Measurements from ENCODE around the gene TBC1D32.
"Not testable (repeated sequence)": the region's sequence is repeated elsewhere in the genome, so short reads cannot be mapped to it uniquely, and the experiment has no call there.

The TBC1D32 gene

DNA sequence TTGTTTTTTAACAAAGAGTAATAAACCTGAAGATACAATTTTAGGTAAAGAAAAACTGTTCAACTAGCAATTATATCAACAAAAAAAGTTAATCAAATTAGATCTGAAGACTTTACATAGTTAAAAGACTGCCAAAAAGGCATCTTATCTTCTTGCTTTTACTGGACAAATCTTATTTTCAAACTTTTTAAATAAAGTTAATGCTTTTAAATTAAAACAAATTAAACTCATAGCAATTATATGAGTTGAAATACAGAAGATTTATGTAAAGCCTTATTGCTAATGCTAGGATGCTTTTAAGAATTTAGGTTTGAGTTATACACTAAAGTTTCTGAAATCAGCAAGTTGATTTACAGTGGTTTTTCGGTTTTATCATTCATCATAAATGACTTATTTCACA is 227.3 kb downstream of the TBC1D32 start:
- no peak for DNase-seq (ENCODE audit: low spot score)

DNA sequence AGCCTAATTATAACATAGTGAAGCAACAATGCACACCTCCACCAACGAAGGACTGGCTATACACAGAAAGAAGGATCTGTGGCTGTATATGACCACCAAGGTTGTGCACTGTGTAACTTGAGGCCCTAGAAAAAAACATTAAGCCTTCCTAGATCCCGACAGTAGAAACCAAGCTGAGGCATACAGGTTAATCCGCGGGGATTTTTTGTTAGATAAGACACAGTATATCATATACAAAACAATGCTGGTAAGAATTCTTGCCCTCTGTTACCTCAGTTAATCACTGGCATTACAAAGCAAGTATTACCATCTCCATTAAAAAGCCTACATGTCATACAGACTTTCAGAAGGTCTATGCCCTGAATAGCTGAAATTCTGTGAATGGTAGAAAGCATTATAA is 228.8 kb downstream of the TBC1D32 start:
- DNase-seq (ENCODE audit: low spot score), result no peak

DNA sequence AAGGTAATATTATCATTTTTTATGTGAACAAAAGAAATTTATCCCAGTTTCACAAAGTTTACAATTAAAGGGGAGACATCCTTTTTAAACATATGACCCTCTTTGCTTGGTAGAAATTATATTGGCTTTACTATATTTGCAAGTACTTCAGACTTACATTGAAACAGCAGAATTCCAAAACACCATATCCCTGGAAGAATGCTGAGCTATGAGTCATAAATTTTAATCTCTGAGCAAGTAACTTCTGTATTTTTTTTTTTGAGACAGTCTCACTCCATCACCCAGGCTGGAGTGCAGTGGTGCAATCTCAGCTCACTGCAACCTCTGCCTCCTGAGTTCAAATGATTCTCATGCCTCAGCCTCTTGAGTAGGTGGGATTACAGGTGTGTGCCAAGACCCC is 240.4 kb downstream of the TBC1D32 start:
- no peak for DNase-seq (ENCODE audit: low spot score)

DNA sequence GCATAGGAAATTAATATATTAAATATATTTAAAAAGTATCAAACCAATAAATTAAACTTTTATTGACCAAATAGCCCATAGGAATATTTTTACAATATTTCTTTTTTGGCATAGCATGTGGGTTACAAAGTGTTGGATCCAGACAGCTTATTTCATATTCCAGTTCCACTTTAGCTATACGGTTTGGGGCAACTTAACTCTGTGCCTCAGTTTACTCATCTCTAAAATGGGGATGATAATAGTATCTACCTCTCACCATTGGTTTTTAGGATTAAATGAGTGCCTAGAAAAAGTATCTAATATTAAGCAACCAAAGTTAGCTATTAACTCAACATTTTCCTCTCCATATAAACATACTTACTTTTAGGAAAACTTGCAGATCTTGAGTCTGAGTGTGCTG is 243.8 kb downstream of the TBC1D32 start:
- DNase-seq (ENCODE audit: low spot score), result no peak

DNA sequence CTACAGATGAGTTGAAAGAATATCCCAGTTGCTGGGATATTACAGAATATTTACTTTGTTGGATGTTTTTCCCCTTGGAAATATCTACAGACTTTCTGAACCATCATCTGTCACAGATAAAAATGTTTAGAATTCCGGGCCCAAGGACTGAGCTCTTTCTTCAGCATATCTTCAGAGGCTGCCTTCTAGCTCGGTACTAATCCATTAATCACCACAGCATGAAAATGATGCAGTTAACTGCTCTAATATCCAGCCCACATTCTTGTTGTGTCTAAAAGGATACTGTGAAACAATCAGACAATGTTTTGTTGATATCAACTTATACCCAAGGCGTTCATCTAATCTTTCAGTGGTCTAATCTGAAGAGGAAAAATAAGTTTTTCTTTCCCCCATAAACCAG is 247.4 kb downstream of the TBC1D32 start:
- DNase-seq (ENCODE audit: low spot score), result no peak

DNA sequence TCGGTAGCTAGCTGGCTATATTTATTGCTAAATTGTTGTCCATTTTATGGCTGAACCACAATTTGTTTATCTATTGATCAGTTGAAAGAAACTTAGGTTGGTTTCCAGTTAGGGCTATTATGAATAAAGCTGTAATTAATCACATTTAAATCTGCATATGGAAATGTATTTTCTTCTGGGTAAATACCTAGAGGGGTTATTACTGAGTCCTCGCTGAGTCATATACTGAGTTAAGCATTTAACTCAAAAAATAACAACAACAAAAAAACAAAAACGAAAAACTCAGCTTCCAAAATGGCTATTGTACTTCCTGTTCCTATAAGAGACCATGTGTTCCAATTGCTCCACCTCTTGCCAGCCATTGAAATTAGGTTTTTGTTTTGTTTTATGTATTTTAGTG is 258.2 kb downstream of the TBC1D32 start:
- DNase-seq (ENCODE audit: low spot score), result no peak

DNA sequence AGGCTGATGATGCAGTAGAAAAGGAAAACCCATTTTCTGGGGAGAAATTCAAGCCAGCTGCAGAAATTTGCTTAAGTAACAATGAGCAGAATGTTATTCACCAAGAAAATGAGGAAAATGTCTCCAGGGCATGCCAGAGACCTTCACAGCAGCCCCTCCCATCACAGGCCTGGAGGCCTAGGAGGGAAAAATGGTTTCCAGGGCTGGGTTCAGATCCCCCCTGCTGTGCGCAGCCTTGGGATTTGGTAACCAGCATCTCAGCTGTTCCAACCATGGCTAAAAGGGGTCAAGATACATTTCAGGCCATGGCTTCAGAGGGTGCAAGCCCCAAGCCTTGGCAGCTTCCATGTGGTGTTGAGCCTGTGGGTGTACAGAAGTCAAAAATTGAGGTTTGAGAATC is 265.5 kb downstream of the TBC1D32 start:
- not testable (repeated sequence) for DNase-seq (ENCODE audit: low spot score)

DNA sequence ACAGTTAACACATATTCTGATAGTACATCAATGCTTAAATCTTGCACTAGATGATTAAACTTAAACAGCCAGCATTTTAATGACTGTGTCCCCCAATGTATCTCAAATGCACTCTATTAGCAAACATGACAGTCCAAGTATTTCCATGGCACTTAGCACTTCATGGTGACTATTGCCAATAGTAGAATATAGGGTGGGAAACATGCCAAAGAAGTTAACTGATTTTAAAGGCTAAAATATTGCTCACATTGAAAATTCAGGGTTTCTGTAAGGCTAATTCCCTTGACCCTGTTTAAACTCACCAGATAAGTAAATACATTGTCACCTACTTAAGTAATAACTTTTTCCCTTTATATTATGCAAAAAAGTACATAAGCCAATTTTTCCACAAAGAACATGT is 266.9 kb downstream of the TBC1D32 start:
- DNase-seq (ENCODE audit: low spot score), result no peak

DNA sequence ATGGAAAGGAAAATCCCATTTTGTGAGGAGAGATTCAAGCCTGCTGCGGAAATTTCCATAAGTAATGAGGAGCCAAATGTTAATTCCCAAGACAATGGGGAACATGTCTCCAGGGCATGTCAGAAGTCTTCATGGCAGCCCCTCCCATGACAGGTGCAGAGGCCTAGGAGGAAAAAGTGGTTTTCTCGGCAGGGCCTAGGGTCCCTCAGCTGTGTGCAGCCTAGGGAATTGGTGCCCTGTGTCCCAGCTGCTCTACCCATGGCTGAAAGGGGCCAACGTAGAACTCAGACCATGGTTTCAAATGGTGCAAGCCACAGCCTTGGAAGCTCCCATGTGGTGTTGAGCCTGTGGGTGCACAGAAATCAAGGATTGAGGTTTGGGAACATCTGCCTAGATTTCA is 269.9 kb downstream of the TBC1D32 start:
- DNase-seq (ENCODE audit: low spot score), result no peak

DNA sequence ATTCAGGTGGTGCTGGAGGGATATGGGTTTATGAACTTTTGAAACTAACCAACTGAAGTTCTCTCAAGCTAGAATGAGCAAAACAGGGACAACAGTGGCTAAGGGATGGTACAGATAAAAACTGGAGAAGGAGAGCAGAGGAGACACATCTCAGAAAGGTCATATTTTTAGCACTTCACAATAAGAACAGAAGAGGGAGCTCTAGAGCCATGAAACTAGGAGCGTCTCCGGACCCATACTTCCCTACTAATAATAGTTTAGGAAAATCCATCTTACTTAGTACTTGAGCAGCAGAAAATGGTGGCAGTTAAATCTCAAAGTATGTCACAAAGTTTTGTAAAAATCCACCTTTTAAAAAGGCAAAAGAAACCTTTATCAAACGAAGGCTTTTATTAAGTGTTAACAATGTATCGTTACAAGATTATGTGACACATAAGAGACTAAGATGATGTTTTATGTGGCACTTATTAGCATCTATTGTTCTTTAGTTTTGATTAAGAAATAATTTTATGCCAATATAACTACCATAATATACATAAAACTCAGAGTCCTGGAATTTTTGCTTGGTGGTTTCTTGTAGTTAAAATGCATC is 278.6 kb downstream of the TBC1D32 start:
- no peak for DNase-seq (ENCODE audit: low spot score)

DNA sequence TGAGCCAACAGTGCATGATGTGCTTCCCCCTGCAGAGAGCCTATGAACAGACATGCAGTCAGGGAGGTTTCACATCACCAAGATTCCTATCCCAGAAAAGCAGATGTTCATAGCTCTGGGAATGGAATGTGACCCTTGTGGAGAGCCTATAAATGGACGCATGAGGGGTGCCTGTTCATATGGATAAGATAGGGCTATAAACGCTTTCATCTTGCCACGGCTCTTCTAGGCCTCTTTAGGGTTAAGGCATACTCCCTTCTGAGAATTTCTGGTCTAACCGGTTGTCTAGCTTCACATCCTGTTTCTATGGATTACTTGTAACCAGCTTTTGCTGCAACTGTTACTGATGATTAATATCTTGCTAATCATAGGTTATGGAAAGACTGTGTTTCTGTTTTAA is 285.7 kb downstream of the TBC1D32 start:
- not testable (repeated sequence) for DNase-seq (ENCODE audit: low spot score)

DNA sequence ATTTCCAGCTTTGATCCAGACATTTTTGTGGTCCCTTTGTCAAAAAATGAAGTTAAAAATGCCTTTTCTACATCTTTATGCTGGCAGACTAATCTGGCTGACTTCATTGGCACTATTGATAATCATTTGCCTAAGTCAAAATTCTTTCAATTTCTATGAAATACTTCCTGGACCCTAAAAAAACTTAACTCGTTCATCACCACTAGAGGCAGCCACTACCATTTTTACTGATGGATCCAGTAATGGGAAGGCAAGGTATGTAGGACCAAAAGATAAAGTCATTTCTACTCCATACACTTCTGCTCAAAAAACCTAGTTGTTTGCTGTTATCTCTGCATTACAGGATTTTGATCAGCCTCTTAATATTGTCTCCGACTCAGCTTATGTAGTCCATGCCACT is 289.4 kb downstream of the TBC1D32 start:
- not testable (repeated sequence) for DNase-seq (ENCODE audit: low spot score)

DNA sequence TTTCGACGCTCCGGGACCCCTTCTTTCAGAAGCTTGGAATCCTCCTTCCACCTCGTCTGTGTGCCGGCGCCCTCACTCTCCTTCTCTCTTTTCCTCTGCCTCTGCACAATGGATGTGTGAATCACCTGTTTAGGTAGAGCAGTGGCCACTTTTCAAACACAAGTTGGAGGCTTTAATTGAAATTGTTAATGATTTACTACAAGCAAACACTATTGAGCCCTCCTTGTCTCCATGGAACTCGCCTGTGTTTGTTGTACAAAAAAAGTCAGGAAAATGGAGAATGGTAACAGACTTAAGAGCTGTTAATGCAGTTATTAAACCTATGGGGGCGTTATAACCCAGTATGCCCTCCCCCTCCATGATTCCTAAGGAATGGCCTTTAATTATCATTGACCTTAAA is 290.6 kb downstream of the TBC1D32 start:
- not testable (repeated sequence) for DNase-seq (ENCODE audit: low spot score)

DNA sequence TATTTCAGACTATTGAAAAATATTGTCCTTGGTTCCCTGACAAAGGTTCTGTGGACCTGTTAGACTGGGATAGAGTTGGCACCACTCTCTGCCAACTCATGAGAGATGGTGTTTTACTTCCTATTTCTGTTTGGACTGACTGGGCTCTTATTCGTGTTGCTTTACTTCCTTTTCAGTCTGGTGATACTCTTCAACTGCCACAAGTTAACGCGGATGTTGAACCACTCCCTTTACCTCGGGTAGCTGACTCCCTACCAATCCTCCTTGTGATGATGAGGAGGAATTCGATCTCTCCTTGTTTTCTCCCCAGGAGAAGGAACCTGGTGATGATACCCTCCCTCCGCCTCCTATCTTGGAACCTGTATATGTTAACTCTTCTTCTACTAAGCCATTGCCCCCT is 291.1 kb downstream of the TBC1D32 start:
- DNase-seq (ENCODE audit: low spot score), result not testable (repeated sequence)

DNA sequence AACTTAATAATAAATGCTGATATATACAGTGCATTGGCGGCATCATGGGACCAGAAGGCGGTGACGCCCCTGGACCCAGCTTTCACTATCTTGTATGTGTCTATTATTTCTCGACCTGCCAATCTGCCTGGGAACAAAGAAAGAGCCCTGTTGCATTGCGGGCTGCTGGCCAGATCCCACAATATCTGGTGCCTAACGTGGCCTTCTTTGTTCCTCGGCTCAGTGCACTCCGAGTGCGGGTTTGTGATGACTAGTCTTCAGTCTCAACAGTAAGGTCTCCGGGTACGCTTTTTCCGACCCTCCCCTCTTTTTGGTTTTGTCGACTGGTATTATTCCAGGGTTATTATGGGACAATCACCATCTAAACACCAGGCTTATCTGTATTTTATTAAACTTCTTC is 291.5 kb downstream of the TBC1D32 start:
- DNase-seq (ENCODE audit: low spot score), result no peak

DNA sequence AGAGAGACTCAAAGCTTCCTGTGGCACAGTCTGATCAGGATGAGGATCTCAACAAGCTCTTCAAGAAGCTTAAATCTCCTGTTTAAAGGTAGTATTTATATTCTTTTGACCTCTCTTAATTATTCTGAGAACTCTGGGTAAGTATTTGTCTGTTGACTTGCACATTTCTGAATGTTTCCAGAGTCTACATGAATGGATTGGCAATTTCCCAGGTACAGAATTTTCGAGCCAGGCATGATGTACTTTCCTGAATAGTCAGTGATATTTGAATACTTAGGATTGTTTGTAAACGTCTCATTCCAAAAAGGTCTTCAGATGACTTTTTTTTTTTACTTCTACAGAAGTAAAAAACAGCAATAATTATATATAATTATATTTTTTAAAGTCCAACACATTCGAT is 293.4 kb downstream of the TBC1D32 start:
- DNase-seq (ENCODE audit: low spot score), result no peak

DNA sequence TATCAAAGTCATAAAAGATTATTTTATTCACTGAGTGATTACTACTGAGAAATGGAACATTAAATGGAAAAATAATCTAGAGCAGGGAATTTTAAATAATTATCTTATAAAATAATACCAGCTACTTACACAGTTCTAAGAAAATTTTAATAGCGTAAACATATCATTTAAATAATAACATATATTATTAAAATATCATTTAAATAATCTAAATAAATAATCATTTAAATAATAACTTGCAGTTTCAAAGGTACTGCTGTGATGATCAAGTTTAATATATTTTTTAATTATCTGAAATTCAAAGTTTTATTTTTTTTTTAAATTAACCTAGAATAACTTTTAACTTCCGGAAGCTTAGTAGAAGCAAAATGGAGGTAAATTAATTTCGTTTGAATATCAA is 301.2 kb downstream of the TBC1D32 start:
- no peak for DNase-seq (ENCODE audit: low spot score)

DNA sequence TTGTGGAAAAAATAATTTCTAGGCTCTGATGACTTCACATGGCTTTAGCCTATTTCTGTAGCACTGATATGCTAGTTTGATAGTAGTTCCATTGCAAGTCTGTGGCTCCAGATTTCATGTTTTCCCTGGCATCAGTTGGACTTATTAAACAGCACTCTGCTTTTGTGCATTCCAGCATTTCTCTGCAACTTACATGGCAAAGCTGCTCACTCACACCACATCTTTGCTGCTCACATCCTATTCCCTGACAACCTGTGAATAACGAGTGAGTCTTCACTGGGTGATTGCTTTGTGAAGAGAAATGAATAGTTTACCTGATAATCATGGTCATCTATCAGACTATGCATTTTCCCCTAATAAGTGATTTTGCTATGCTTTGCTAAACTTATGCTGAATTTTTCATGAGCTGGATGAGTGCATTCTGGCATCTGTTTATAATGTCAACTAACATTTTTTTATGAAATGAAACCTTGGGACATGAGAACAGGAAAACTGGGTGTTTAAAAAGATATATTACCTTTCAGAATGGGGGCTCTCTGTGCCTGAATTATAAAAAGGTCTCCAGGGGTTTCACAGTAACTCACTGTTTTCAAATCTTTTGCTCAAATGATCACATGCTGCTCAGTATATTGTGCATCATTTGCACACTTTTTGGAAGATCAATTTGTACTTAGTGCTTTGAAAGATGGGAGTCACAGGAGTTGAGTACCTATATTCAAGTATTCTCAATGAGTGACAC is 301.8 kb downstream of the TBC1D32 start:
- no peak for DNase-seq (ENCODE audit: low spot score)
